ENCODE data around the gene ARID5B.
A peak's percentile ranks its signal among the peaks of the same experiment; 100 is the strongest.

ARID5B gene

GRCh38 chr10:62040881-62041280 is 139.4 kb downstream of the ARID5B start:
- FAIRE-seq (no peak), DNase-seq (ENCODE audit: insufficient read length, low spot score) (no peak)
- TF ChIP-seq POLR2AphosphoS5 (IDR thresholded peaks at IDR 0.05; ENCODE audit: low read depth, low read length) = no peak
- TF ChIP-seq POU2F2 (IDR thresholded peaks at IDR 0.05; ENCODE audit: low read depth, low read length) = no peak
- TF ChIP-seq TAF1 (IDR thresholded peaks at IDR 0.05; ENCODE audit: low read depth, low read length) = no peak
- no peak for TF ChIP-seq SPI1 (IDR thresholded peaks at IDR 0.05; ENCODE audit: low read depth, low read length)
- no peak for TF ChIP-seq POLR2A (IDR thresholded peaks at IDR 0.05; ENCODE audit: low read depth, low read length)

- FAIRE-seq (no peak), DNase-seq (ENCODE audit: insufficient read length, low spot score) (no peak)
- TF ChIP-seq POLR2AphosphoS5 (IDR thresholded peaks at IDR 0.05; ENCODE audit: low read depth, low read length) = no peak
- TF ChIP-seq SPI1 (IDR thresholded peaks at IDR 0.05; ENCODE audit: low read depth, low read length) = no peak
- TF ChIP-seq POU2F2 (IDR thresholded peaks at IDR 0.05; ENCODE audit: low read depth, low read length) = no peak
These were observed 142.0 kb downstream of the ARID5B start for GRCh38 chr10:62043421-62044021.

GRCh38 chr10:62044566-62044965 is 143.1 kb downstream of the ARID5B start:
- no peak for FAIRE-seq
- TF ChIP-seq PAX5 (IDR thresholded peaks at IDR 0.05; ENCODE audit: insufficient read depth, low read length, severe bottlenecking) (no peak), POLR2AphosphoS5 (IDR thresholded peaks at IDR 0.05; ENCODE audit: low read depth, low read length) (no peak), POU2F2 (IDR thresholded peaks at IDR 0.05; ENCODE audit: low read depth, low read length) (no peak), TAF1 (IDR thresholded peaks at IDR 0.05; ENCODE audit: low read depth, low read length) (no peak), SPI1 (IDR thresholded peaks at IDR 0.05; ENCODE audit: low read depth, low read length) (no peak), POLR2A (IDR thresholded peaks at IDR 0.05; ENCODE audit: low read depth, low read length) (no peak)
- no peak for DNase-seq (ENCODE audit: insufficient read length, low spot score)

GRCh38 chr10:62045765-62046521 is 144.4 kb downstream of the ARID5B start:
- peak; percentile 26 for FAIRE-seq
- DNase-seq (ENCODE audit: insufficient read length, low spot score) = no peak
- TF ChIP-seq PAX5 (IDR thresholded peaks at IDR 0.05; ENCODE audit: insufficient read depth, low read length, severe bottlenecking) (no peak), POLR2A (IDR thresholded peaks at IDR 0.05; ENCODE audit: low read depth, low read length) (no peak), TAF1 (IDR thresholded peaks at IDR 0.05; ENCODE audit: low read depth, low read length) (no peak), SPI1 (IDR thresholded peaks at IDR 0.05; ENCODE audit: low read depth, low read length) (no peak), POU2F2 (IDR thresholded peaks at IDR 0.05; ENCODE audit: low read depth, low read length) (no peak), POLR2AphosphoS5 (IDR thresholded peaks at IDR 0.05; ENCODE audit: low read depth, low read length) (no peak)

- FAIRE-seq (peak; percentile 76), DNase-seq (ENCODE audit: insufficient read length, low spot score) (no peak)
- TF ChIP-seq TAF1 (IDR thresholded peaks at IDR 0.05; ENCODE audit: low read depth, low read length) = no peak
- TF ChIP-seq POLR2A (IDR thresholded peaks at IDR 0.05; ENCODE audit: low read depth, low read length) = no peak
- TF ChIP-seq SPI1 (IDR thresholded peaks at IDR 0.05; ENCODE audit: low read depth, low read length) = no peak
- no peak for TF ChIP-seq POU2F2 (IDR thresholded peaks at IDR 0.05; ENCODE audit: low read depth, low read length)
- TF ChIP-seq POLR2AphosphoS5 (IDR thresholded peaks at IDR 0.05; ENCODE audit: low read depth, low read length) = no peak
- no peak for TF ChIP-seq PAX5 (IDR thresholded peaks at IDR 0.05; ENCODE audit: insufficient read depth, low read length, severe bottlenecking)
These were observed 145.2 kb downstream of the ARID5B start for GRCh38 chr10:62046522-62047227.

- DNase-seq (ENCODE audit: insufficient read length, low spot score) (no peak), FAIRE-seq (no peak)
These were observed 145.9 kb downstream of the ARID5B start for GRCh38 chr10:62047228-62047892.

GRCh38 chr10:62047960-62048383 is 146.5 kb downstream of the ARID5B start:
- FAIRE-seq (peak; percentile 77), DNase-seq (ENCODE audit: insufficient read length, low spot score) (no peak)
- TF ChIP-seq SPI1 (IDR thresholded peaks at IDR 0.05; ENCODE audit: low read depth, low read length) = no peak
- TF ChIP-seq POLR2A (IDR thresholded peaks at IDR 0.05; ENCODE audit: low read depth, low read length) = no peak
- no peak for TF ChIP-seq TAF1 (IDR thresholded peaks at IDR 0.05; ENCODE audit: low read depth, low read length)
- TF ChIP-seq POU2F2 (IDR thresholded peaks at IDR 0.05; ENCODE audit: low read depth, low read length) = no peak
- no peak for TF ChIP-seq PAX5 (IDR thresholded peaks at IDR 0.05; ENCODE audit: insufficient read depth, low read length, severe bottlenecking)
- no peak for TF ChIP-seq POLR2AphosphoS5 (IDR thresholded peaks at IDR 0.05; ENCODE audit: low read depth, low read length)

More at GRCh38 chr10:62047228-62047892, 145.9 kb downstream of the ARID5B start:
- TF ChIP-seq POU2F2 (IDR thresholded peaks at IDR 0.05; ENCODE audit: low read depth, low read length) (no peak), POLR2AphosphoS5 (IDR thresholded peaks at IDR 0.05; ENCODE audit: low read depth, low read length) (no peak), PAX5 (IDR thresholded peaks at IDR 0.05; ENCODE audit: insufficient read depth, low read length, severe bottlenecking) (no peak), TAF1 (IDR thresholded peaks at IDR 0.05; ENCODE audit: low read depth, low read length) (no peak)

GRCh38 chr10:62048470-62048869 is 147.0 kb downstream of the ARID5B start:
- TF ChIP-seq PAX5 (IDR thresholded peaks at IDR 0.05; ENCODE audit: insufficient read depth, low read length, severe bottlenecking) (no peak), POLR2AphosphoS5 (IDR thresholded peaks at IDR 0.05; ENCODE audit: low read depth, low read length) (no peak), POLR2A (IDR thresholded peaks at IDR 0.05; ENCODE audit: low read depth, low read length) (no peak), POU2F2 (IDR thresholded peaks at IDR 0.05; ENCODE audit: low read depth, low read length) (no peak), SPI1 (IDR thresholded peaks at IDR 0.05; ENCODE audit: low read depth, low read length) (no peak), TAF1 (IDR thresholded peaks at IDR 0.05; ENCODE audit: low read depth, low read length) (no peak)
- no peak for FAIRE-seq
- DNase-seq (ENCODE audit: insufficient read length, low spot score) = no peak

All from GM12891 (cell line).